GM20000 (cell line): Measurements from ENCODE around the gene KRTAP12-1.
A peak's percentile ranks its signal among the peaks of the same experiment; 100 is the strongest.

Source experiments
- DNase-seq: peaks from one replicate; pipeline ENCODE4 v3.0.0; 2012; ENCODE audit warnings: low spot score
- TF ChIP-seq, protein P1 (sequence below): IDR thresholded peaks from 2 replicates; pipeline ENCODE4 v1.5.1; 2012; ENCODE audit warnings: mild to moderate bottlenecking, control low read depth; ENCODE audit errors: extremely low read depth, missing control alignments

The KRTAP12-1 gene

DNA sequence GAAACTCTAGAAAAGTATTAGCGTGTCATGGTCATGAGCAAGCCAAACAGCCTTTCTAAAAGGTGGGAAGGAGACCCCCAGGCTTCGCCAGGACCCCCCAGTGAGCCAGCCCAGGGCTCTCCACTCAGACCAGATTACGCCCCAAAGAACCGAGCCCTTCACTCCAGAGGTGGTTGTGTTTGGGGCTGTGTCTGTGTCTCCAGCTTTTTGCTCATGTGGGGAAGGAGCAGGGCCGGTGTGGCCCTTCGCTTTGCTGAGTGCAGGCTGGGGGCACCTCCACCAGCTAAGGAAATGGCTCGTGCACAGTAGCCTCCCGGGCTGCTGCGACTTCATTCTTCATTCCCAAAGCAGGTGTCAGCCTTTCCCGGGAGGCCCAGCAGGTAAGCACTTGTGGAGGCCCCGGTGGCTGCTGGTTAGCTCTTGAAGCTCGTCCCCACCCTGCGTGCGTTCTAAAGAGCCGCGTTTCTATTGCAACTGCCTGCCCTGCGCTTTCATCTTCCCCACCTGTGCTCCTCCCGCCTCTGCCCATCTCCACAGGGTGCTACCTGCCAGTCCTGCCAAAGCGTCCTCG, 28.9 kb upstream of the KRTAP12-1 start:
- TF ChIP-seq, protein P1, sequence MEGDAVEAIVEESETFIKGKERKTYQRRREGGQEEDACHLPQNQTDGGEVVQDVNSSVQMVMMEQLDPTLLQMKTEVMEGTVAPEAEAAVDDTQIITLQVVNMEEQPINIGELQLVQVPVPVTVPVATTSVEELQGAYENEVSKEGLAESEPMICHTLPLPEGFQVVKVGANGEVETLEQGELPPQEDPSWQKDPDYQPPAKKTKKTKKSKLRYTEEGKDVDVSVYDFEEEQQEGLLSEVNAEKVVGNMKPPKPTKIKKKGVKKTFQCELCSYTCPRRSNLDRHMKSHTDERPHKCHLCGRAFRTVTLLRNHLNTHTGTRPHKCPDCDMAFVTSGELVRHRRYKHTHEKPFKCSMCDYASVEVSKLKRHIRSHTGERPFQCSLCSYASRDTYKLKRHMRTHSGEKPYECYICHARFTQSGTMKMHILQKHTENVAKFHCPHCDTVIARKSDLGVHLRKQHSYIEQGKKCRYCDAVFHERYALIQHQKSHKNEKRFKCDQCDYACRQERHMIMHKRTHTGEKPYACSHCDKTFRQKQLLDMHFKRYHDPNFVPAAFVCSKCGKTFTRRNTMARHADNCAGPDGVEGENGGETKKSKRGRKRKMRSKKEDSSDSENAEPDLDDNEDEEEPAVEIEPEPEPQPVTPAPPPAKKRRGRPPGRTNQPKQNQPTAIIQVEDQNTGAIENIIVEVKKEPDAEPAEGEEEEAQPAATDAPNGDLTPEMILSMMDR: no peak
- DNase-seq: no peak

DNA sequence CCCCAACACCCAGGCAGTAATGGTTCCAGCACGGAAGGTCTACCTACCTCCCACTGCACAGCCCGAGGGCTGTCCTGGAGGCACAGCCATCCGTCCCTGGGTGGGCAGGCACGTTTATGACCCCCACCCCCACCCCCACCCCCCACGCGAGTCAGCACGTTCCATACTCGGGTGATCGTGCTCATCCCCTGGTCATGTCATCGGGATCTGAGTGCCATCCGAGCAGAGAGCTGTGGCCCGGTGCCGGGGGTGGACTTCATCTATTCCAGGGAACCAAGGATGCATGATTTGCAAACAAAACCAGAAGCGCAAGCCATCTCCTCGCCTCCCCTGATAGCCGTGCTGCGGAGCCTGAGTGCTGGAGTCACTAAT, 28.3 kb upstream of the KRTAP12-1 start:
- TF ChIP-seq, protein P1: no peak
- no peak for DNase-seq

DNA sequence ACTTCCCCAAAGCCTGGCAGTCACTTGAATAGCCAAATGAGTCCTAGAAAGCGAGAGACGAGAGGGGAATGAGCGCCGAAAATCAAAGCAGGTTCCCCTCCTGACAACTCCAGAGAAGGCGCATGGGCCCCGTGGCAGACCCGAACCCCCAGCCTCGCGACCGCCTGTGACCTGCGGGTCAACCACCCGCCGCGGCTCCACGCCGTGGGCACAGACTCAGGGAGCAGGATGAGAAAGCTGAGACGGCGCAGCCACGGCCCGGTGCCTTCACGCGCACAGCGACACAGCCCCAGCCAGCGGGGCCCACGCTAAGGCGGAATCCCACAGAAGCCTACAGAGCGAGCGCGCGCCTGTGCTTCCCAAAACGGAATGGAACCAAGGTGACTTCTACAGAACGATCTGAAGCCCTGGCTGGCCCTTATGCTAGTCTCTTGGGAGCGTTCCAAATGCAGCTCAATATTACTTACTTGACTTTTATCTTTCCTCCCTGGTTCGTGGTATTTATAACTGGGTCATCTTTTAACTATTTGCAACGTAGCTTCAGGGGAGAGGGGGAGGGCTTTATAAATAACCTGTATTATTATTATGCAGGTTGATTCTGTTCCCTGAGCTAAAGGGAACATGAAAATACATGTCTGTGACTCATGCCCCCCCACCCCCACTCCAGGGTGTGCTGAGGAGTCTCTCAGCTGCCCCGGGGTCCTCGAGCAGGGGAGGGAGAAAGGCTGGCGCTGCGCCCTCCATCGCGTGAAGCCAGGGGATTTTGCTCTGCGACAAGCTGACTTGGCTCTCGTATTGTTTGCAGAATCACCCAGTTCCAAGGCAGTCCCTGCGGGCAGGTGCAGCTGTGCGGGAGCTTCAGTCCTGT, 27.7 kb upstream of the KRTAP12-1 start:
- DNase-seq: no peak

DNA sequence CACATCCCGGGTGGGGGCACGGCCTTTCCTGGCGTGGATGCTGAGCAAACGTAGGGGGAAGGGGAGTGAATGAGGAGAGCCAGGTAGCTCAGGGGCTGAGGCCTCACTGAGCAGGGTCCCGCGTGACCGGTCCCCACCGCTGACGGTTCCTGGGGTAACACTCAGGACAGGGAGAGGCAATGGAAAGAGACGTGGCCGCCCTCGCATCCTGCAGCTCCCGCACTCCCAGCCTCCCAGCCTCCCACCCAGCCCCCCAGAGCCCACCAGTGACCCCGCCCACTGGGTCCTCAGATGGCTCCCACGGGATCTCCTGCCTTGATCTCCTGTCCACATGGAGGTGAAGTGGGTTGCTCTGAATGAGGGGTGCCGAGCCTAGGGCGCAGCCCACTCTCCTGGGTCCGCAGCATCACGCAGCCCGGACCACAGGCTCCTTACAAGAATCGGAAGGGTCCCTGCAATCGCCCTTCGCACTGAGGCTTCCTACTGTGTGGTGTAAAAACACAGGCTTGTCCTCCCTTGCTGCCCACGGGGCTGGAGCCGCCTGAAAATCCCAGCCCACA, 27.0 kb upstream of the KRTAP12-1 start:
- no peak for DNase-seq
- TF ChIP-seq, protein P1: no peak

More for the DNA sequence above, 27.7 kb upstream of the KRTAP12-1 start:
- TF ChIP-seq, protein P1: no peak

DNA sequence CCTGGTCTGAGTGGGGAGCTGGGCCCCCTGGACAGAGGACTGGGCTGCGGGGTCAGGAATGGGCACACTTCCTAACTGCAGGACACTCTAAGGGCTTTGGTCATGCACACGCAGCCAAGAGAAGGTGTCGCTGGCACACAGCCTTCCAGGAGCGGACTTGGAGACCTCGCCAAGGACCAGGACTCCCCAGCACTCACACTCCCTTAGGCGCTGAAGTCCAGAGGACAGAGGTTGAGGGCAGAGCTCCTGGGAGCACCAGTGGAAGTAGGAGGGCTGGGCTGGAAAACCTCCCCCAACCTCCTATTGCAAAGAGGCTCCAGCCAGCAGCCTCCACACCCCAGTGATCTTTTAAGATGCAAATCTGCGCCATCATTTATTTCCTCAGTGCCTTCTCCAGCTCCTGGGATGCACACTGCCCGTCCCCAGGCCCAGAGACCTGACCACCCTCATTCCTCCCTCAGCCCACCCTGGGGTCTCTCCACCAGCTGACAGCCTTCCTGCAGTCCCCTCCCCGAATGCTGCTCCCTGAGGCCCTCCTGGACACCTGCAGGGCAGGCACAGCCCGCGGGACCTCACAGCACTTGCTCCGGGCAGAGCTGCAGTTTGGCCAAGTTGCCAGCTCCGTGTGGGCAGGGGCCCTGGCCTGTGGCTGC, 26.4 kb upstream of the KRTAP12-1 start:
- peak; percentile 29 for DNase-seq
- TF ChIP-seq, protein P1: no peak

DNA sequence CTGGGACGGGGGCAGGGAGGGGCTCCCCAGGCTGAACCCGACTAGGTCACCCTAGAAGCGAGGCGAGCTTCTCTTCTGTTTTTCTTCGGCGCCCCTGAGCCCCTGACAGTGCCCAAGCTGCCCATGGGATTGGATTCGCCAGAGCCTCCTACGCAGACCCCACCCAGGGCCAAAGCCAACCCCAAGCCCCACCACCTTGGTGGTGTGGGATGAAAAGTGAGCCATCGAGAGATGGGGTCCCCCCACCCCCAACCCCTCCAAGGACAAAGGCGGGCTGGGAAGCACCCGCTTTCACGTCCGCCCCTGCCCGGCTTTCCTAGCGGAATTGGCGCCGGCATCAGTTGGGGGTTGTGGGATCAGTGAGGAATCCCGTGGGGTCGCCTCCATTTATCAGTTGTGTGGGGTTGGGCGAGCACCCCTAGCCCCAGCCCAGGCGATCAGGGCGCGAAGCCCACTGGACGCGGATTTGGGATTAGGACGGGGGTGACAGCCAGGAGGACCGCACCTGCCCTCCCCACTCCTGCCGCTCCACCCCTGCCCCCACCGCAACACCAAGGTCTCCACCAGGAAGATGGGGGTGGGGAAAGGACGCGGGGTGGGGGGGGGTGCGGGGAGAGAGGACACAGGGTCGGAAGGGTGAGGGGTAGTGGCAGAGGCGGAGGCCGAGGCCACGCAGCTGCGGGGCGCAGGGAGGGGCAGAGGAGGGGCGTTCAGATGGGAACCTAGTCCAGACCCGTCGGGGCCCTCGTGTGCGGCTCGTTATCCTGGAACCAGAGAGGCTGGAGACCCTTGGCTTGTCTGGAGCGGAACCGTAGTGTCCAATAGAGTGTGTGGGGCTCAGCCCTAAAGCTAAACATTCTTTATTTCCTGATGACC, 25.0 kb upstream of the KRTAP12-1 start:
- TF ChIP-seq, protein P1: no peak
- DNase-seq: peak; percentile 21
